Iris pigment epithelial cell (primary cell): Measurements from ENCODE around the gene TNFRSF19.
A peak's percentile ranks its signal among the peaks of the same experiment; 100 is the strongest.

Experiments
- DNase-seq: peaks from one replicate; pipeline ENCODE4 v3.0.0-alpha.2; 2011; ENCODE audit warnings: low read depth

TNFRSF19 gene

GRCh38 chr13:23608138-23608537, 37.9 kb downstream of the TNFRSF19 start:
- DNase-seq: no peak

GRCh38 chr13:23608701-23609413, 38.6 kb downstream of the TNFRSF19 start:
- peak; percentile 37 for DNase-seq

- peak; percentile 84 for DNase-seq
Observed at GRCh38 chr13:23609414-23609760, 39.2 kb downstream of the TNFRSF19 start.

- no peak for DNase-seq
Observed at GRCh38 chr13:23609874-23610576, 39.8 kb downstream of the TNFRSF19 start.

- DNase-seq: peak; percentile 75
Observed at GRCh38 chr13:23610966-23611491, 40.8 kb downstream of the TNFRSF19 start.

GRCh38 chr13:23612182-23612581, 42.0 kb downstream of the TNFRSF19 start:
- DNase-seq: no peak

- no peak for DNase-seq
Observed at GRCh38 chr13:23612731-23613130, 42.5 kb downstream of the TNFRSF19 start.

- DNase-seq: no peak
Observed at GRCh38 chr13:23613596-23613995, 43.4 kb downstream of the TNFRSF19 start.

GRCh38 chr13:23615395-23616081, 45.3 kb downstream of the TNFRSF19 start:
- peak; percentile 45 for DNase-seq

GRCh38 chr13:23616228-23616627, 46.0 kb downstream of the TNFRSF19 start:
- DNase-seq: no peak

GRCh38 chr13:23617551-23618024, 47.4 kb downstream of the TNFRSF19 start:
- DNase-seq: peak; percentile 92

- peak; percentile 99 for DNase-seq
Observed at GRCh38 chr13:23618341-23618740, 48.1 kb downstream of the TNFRSF19 start.

GRCh38 chr13:23619068-23619855, 49.0 kb downstream of the TNFRSF19 start:
- DNase-seq: no peak

GRCh38 chr13:23620211-23620610, 50.0 kb downstream of the TNFRSF19 start:
- no peak for DNase-seq

GRCh38 chr13:23620613-23621315, 50.6 kb downstream of the TNFRSF19 start:
- no peak for DNase-seq

- DNase-seq: peak; percentile 89
Observed at GRCh38 chr13:23621316-23621645, 51.1 kb downstream of the TNFRSF19 start.

GRCh38 chr13:23622985-23623384, 52.8 kb downstream of the TNFRSF19 start:
- DNase-seq: no peak

GRCh38 chr13:23623394-23623793, 53.2 kb downstream of the TNFRSF19 start:
- no peak for DNase-seq

- DNase-seq: no peak
Observed at GRCh38 chr13:23626700-23627099, 56.5 kb downstream of the TNFRSF19 start.

- no peak for DNase-seq
Observed at GRCh38 chr13:23627410-23627809, 57.2 kb downstream of the TNFRSF19 start.

GRCh38 chr13:23628250-23628649, 58.0 kb downstream of the TNFRSF19 start:
- no peak for DNase-seq
